Esophagus squamous epithelium (tissue), 5 donors: ENCODE results near the gene BHLHA15. TPM values are rescaled to one million over a fixed set of nuclear protein-coding genes. Genes with fewer than 3 reads are reported as not detected.

Source experiments
- DNase-seq: peaks from one replicate; lab custom pipeline; 2025; lab: John Stamatoyannopoulos, UW
- H3K27ac ChIP-seq, 4 donors: fragments of 200-600 bp; sonication (generic); one replicate each; pipeline ENCODE4 v1.5.1; 2016 to 2019; ENCODE audit warnings: mild to moderate bottlenecking in 1 of 4
- H3K27me3 ChIP-seq, 4 donors: fragments of 200-600 bp; sonication (generic); 1 replicate in 3 of 4; 2 replicates in 1 of 4; pipeline versions ENCODE4 v1.5.1 to v1.6.0; 2017 to 2021; ENCODE audit warnings: antibody characterized with exemption in 1 of 4
- H3K36me3 ChIP-seq, 3 donors: fragments of 200-600 bp; sonication (generic); one replicate each; pipeline ENCODE4 v1.5.1; 2016 to 2019
- H3K4me1 ChIP-seq, 3 donors: fragments of 200-600 bp; sonication (generic); one replicate each; pipeline ENCODE4 v1.5.1; 2017 to 2019
- H3K4me3 ChIP-seq, 4 donors: fragments of 200-600 bp; sonication (generic); 1 replicate in 3 of 4; 2 replicates in 1 of 4; pipeline ENCODE4 v1.5.1; 2016 to 2019; ENCODE audit warnings: mild to moderate bottlenecking in 2 of 4, moderate library complexity in 1 of 4
- H3K9me3 ChIP-seq, 3 donors: fragments of 200-600 bp; sonication (generic); one replicate each; pipeline ENCODE4 v1.5.1; 2016 to 2019
- CTCF ChIP-seq, 6 experiments: fragments of 450-650 bp in 4 of 6; fragments of 200-600 bp in 2 of 6; sonication (generic) in 2 of 6; IDR thresholded peaks; one replicate each; pipeline ENCODE4 v1.5.1; 2016 to 2019; ENCODE audit warnings: antibody characterized with exemption in 6 of 6, mild to moderate bottlenecking in 4 of 6, moderate library complexity in 4 of 6
- POLR2A ChIP-seq, 4 donors: fragments of 450-650 bp; IDR thresholded peaks; one replicate each; pipeline ENCODE4 v1.6.1; 2017; ENCODE audit warnings: antibody characterized with exemption in 4 of 4, mild to moderate bottlenecking in 4 of 4, moderate library complexity in 3 of 4
- WGBS, 2 donors: methylation state at CpG; one replicate each; pipeline ENCODE4 v1.1.5; 2018; 5-methylcytosine and 5-hydroxymethylcytosine counted together
- intact Hi-C: fragments of 100-400 bp; cut with DNase I; formaldehyde crosslinking; loops from one replicate; pipeline ENCODE4 v1.15.0; 2022
- total RNA-seq, 4 donors: library from RNA; depleted of rRNA; stranded (reverse); fragments of >200 nt; gene quantifications; one replicate each; pipeline ENCODE4 v1.1.0, GENCODE V29; 2016
- donor health status: DM: yes; HTN: yes; CAD: no.

BHLHA15 gene
- total RNA-seq, 4 donors from 2014 or later, result 0.82 to 8.0 (median 2.3) TPM

GRCh38 chr7:98203261-98203963 lies 7.8 kb upstream of the BHLHA15 start:
- peaks cover 14 to 75% (median 14%) of the 10 kb centered on the region in 3 donors for H3K36me3 ChIP-seq

GRCh38 chr7:98203964-98204605 lies 7.2 kb upstream of the BHLHA15 start:
- intact Hi-C loops, result no loop called here
- no peak overlapping the region for H3K27ac ChIP-seq
- no peak for TF ChIP-seq CTCF (IDR thresholded peaks at IDR 0.05)
- no peak for TF ChIP-seq POLR2A (IDR thresholded peaks at IDR 0.05)
- WGBS, 2 donors, result 93 to 97% methylated on average over 18 of the region's 18 CpGs
- no peak overlapping the region for H3K4me3 ChIP-seq
- H3K9me3 ChIP-seq, result no peaks in the 10 kb centered on the region
- no peaks in the 10 kb centered on the region for H3K4me1 ChIP-seq
- DNase-seq, result no peak
- peaks cover 14 to 75% (median 14%) of the 10 kb centered on the region in 3 donors for H3K36me3 ChIP-seq
- no peaks in the 10 kb centered on the region for H3K27me3 ChIP-seq

More at GRCh38 chr7:98203261-98203963, 7.8 kb upstream of the BHLHA15 start:
- 81 to 91% methylated on average over 12 to 19 of the region's 28 CpGs for WGBS, 2 donors
- Histone ChIP-seq H3K4me1 (no peaks in the 10 kb centered on the region), H3K9me3 (peaks cover 0 to 4% (median 2%) of the 10 kb centered on the region in 3 donors), H3K4me3 (no peak overlapping the region), H3K27ac (no peak overlapping the region), H3K27me3 (no peaks in the 10 kb centered on the region)
- intact Hi-C loops, result no loop called here
- TF ChIP-seq POLR2A (IDR thresholded peaks at IDR 0.05) (no peak), CTCF (IDR thresholded peaks at IDR 0.05) (no peak)
- no peak for DNase-seq

GRCh38 chr7:98204670-98205069 lies 6.6 kb upstream of the BHLHA15 start:
- H3K4me1 ChIP-seq, result no peaks in the 10 kb centered on the region
- no peaks in the 10 kb centered on the region for H3K9me3 ChIP-seq
- H3K27ac ChIP-seq, result no peak overlapping the region
- intact Hi-C loops, result no loop called here
- peaks cover 14 to 71% (median 14%) of the 10 kb centered on the region in 3 donors for H3K36me3 ChIP-seq
- no peak overlapping the region for H3K4me3 ChIP-seq
- no peak for TF ChIP-seq POLR2A (IDR thresholded peaks at IDR 0.05)
- no peak for TF ChIP-seq CTCF (IDR thresholded peaks at IDR 0.05)
- WGBS, 2 donors, result 92 to 100% methylated on average over 2 to 9 of the region's 11 CpGs
- H3K27me3 ChIP-seq, result no peaks in the 10 kb centered on the region
- no peak for DNase-seq

- intact Hi-C loops, result no loop called here
- Histone ChIP-seq H3K4me3 (no peak overlapping the region), H3K27me3 (no peaks in the 10 kb centered on the region), H3K36me3 (peaks cover 14 to 68% (median 14%) of the 10 kb centered on the region in 3 donors), H3K9me3 (no peaks in the 10 kb centered on the region), H3K4me1 (peaks cover under 1% of the 10 kb centered on the region in 3 donors), H3K27ac (no peak overlapping the region)
- WGBS, 2 donors, result 94 to 96% methylated on average over 29 to 34 of the region's 47 CpGs
- no peak for TF ChIP-seq CTCF (IDR thresholded peaks at IDR 0.05)
- no peak for TF ChIP-seq POLR2A (IDR thresholded peaks at IDR 0.05)
- DNase-seq, result no peak
These were observed 5.9 kb upstream of the BHLHA15 start for GRCh38 chr7:98205162-98205845.
